Measurements from ENCODE around the gene MTMR12.

GRCh38 chr5:32329395-32329834 lies 16.7 kb upstream of the MTMR12 start:
- TF ChIP-seq, protein P1, sequence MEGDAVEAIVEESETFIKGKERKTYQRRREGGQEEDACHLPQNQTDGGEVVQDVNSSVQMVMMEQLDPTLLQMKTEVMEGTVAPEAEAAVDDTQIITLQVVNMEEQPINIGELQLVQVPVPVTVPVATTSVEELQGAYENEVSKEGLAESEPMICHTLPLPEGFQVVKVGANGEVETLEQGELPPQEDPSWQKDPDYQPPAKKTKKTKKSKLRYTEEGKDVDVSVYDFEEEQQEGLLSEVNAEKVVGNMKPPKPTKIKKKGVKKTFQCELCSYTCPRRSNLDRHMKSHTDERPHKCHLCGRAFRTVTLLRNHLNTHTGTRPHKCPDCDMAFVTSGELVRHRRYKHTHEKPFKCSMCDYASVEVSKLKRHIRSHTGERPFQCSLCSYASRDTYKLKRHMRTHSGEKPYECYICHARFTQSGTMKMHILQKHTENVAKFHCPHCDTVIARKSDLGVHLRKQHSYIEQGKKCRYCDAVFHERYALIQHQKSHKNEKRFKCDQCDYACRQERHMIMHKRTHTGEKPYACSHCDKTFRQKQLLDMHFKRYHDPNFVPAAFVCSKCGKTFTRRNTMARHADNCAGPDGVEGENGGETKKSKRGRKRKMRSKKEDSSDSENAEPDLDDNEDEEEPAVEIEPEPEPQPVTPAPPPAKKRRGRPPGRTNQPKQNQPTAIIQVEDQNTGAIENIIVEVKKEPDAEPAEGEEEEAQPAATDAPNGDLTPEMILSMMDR (IDR thresholded peaks at IDR 0.05): peak; percentile 74
- TF ChIP-seq EZH2 (IDR thresholded peaks at IDR 0.05; ENCODE audit: borderline replicate concordance, insufficient read depth, low read depth, low read length, poor library complexity, severe bottlenecking): no peak
